Left hindlimb (tissue), 1 donor: Measurements from ENCODE around the gene HDAC3.

Experiments used
- DNase-seq: peaks from one replicate; pipeline ENCODE4 v3.0.0-alpha.2; 2018

HDAC3 gene

DNA sequence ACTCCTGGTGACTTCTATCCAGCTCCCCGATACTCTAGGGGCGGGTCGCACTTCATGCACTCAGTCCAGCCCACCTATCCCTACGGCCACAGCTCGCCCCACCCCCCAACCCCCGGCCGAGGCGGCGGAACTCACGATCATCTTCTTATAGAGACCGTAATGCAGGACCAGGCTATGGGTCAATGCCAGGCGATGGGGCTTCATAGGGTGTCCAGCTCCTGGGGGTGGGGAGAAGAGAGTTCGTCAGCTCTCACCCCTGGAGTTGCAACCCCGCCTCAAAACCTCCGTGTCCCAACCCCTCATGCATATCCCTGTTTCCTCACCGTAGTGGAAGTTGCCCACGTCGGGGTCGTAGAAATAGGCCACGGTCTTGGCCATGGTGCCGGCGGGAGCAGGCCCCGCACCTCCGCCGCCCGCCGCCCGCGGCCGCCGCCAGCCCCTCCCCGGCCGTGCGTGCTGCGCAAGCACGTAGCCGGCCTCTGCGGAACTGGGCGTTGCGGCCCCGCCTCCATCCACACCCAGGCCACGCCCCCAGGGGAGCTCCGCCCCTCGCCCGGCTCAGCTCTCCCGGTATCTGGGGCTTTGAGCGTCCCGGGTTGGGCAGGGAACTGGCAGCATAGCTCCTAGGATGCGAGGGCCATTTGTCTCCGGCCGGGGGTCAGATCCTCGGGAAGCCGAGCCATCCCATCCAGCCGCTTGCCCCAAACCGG is at the start of gene HDAC3, which contains the start of gene RELL2:
HDAC3 (minus strand) TSS at position 437 of the 710 bp plus-strand sequence; CDS start at position 378, 59 bp downstream.
RELL2 (plus strand) TSS at position 585 of the 710 bp plus-strand sequence. CDS start 1,229 bp downstream, outside the sequence.
- DNase-seq, result peak; percentile 93

DNA sequence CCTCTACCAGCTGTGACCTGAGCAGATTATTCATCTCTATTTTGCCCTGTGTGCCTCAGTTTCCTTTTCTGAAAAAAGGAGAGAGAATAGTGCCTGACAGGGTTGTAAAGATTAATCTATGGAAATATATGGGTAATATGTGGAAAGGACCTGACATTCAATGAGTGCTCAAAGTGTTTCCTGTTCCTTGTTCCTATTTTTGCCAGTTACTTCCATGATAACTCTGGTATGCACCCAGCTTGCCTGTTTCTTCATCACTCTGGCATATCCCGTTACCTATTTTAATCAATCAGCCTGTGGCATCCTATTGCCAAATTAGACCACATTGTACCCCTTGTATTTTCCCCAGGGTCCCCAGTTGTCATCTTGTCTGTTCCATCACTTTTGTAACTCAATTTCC is 48.9 kb upstream of the HDAC3 start:
- no peak for DNase-seq

DNA sequence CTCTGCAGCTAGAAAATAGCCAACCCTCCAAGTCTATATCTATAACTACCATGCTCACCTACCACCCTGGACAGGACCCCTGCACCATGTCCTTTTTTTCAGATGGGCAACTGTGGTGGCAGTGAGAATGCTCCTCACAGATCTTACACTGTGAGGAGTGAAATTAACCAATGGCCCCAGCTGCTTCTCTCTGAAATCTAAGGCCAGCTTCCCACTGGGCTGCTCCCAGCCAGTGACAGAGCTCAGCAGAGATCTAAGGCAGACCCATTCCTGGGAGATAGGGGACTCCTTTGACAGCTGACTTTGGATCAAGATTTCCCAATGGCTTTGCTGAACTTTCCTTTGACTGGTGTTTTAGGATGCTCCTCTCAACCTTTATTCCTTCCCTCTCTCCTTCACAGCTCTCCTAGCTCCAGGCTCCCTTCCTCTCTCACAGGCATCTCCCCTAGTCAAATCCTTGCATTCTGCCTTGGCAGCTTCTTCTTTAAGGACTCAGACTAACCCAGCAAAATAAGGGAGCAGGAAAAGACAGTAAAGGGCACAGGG is 47.0 kb upstream of the HDAC3 start:
- DNase-seq, result no peak

DNA sequence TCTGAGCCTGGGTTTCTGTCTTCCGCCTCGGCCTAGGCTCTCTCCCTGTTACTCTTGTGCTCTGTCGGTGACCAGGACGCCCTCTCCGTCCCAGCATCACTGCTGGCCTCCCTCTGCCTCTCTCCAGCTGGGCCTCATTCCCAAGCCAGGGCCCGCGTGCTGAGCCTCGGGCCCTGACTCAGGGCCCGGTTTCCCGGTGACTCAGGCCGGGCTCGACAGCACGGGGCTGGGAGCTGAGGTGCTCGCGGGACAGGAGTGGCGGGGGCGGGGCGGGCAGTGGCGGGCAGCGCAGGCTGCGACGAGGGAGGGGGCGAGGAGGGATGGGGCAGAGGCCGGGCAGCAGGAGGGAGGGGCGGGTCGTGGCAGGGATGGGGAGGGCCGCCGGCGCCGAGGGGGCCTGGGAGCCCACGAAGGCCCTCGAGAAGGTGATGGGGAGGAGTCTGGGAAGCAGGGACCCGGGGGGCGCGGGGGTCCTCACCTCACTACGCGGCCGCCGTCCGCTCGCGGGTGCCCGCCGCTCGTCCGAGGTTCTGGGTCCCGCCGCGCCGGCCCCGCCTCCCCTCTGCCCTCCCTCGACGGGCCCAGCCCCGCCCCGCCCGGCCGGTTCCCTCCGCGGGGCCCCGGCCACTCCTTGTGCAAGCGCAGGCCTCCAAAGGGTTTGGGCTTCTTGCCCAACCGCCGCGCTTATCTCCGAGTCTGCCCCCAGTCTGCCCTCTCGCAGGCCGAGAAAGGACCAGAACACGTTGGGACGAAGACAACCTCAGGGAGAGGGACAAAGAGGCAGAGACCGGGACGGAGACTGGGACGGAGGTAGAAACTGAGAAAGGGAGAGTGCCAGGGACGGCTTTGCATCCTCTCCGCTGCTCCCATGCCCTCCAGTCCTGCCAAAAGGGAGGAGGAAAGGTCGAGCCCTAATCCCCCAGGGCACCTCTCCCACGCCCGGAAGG is 45.3 kb upstream of the HDAC3 start, which contains the start of gene ARAP3:
ARAP3 (minus strand) TSS at position 536 of the 947 bp plus-strand sequence. CDS start 1,744 bp downstream, outside the sequence.
- DNase-seq, result peak; percentile 78

DNA sequence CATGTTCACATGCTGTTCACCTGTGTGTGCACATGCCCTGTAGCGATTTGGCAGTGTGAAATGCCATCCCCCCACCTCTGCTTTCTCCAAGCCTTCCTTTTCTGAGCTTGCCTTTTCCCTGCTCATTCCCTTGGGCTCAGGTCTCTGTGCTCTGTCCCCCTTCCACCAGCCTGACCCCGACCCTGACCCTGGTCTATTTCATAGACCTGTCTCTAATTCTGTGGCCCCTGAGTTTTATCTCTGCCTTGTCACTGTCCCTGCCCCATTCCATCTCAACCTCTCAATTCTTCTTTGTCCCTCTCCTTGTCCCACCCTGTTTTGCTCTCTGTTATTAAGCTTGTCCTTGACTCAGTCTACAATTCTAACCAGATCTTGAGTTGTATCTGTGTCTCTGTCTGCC is 44.6 kb upstream of the HDAC3 start:
- DNase-seq, result no peak

DNA sequence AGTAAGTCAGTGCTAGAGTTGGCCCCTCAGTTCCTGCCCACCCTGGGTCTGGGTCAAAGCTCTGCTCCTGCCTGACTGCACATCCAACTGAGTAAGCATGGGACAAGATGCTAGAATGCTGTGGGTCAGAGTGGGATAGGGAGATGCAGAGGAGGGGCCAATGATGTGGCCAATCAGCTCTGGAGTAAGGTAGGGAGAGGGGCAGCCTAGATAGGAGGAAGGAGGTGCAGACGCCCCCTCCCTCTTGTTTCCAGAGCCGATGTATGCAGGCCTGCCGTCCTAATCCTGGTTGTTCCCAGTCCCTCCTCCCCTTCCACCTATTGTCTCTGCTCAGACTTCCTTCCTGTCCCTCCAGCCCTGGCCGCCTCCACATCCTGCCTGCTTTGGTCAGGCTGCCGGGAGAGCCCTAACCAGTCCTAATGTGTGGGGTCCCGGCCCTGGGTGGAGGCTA is 44.1 kb upstream of the HDAC3 start:
- peak; percentile 75 for DNase-seq

DNA sequence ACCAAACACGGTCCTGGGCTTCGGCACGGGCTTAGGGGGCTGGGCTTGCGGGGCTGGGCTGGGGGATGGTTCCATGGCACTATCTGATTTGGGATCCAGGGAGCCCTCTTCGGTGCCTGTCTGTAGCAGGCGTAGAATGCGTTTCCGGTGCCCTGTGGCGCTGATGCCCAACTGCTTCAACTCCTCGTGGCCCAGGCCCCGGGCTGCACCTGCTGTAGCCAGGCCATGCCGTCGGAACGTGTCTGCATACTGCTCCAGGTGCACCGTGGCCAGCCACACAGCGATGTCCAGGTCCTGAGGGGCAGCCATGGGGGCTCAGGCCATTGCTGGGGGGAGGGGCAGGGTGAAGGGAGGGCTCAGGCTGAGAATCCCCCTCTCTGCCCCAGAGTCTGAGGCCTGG is 43.5 kb upstream of the HDAC3 start:
- DNase-seq, result no peak

DNA sequence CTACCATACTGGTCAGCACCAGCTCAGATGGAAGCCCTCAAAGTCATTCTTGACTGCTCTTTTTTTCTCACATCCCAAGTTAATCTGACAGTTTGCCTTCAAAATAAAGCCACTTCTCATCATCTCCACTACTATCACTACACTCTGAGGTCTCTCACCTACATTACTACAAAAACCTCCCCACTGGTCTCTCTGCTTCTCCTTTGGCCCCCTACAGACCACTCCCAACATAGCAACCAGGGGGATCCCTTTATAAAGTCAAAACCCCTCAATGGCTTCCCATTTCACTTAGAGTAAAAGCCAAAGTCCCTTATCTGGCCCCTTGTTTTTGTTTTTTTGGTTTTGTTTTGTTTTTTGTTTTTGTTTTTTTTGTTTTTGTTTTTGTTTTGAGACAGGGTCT is 40.8 kb upstream of the HDAC3 start:
- no peak for DNase-seq

DNA sequence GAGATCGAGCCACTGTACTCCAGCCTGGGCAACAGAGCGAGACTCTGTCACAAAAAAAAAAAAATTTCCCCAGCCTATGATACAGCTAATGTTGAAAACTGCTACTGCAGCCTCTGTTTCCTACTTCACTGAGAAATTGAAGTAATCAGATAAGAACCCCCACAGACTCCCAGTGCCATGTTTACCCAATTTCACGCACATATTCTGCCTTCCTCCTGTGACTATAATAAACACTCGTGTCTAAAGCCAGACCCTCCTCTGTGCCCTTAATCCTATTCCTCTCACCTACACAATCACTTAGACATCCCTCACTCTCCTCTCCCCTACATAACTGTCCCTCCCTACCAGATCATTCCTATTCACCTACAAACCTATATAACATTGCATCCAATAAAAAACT is 39.0 kb upstream of the HDAC3 start:
- DNase-seq, result no peak

DNA sequence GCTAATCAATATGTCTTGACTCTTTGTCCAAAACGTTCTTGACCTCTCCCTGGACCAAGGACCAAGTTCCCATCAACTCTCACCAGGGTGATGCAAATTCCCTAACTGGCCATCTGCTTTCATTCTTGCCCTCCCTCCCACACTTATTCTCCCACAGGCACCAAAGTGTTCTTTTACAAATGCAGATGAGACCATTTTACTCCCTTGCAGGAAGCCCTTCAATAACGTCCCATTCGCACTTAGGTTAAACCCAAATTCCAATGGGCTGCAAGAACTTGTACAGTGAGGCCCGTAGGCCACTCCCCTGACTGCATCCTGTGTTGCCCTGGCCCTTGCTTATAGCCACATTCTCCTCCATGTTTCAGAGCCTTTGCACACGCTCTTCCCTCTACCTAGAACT is 38.1 kb upstream of the HDAC3 start:
- no peak for DNase-seq

DNA sequence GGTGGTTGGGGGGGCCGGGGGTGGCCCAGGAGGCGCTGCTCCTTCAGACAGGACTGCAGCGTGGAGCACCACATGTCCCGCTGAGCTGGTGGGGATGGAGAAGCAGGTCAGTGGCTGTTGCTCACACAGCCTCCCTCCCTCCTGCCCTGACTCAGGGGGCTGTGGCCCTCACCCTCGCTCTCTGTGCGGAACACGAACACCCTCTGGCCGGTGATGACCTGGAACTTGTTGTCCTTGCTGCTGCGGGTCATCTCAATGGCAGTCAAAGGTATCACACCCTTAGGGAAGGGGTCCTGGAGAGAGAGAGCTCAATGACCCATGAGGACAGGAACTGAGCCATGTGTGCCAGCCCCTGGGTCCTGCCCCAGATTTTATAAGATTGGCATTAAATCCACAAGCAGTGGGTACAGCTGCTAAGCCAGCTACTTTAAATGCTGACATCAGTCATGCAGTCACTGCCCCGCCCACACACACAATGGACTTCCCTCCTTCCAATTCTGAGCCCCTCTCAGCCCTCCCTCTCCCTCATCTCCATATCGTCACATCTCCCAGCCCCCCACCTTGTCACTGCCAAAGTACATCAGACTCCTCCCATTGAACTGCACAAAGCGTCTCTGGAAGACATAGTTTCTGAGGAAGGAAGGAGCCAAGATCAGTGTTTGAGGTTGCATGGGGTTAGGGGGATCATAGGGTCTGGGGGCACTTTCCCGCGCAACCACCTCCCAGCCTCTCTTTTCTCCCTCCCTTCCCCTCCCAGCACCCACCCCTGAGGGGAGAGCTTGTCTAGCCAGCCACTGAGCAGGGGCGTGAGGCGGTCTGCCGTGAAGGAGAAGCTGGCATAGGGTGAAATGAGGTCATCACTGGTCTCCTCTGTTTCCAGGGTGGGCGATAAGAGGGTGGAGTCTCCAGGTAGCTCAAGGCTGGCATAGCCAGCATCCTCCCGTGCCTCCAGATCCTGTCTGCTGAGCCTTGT is 36.5 kb upstream of the HDAC3 start:
- no peak for DNase-seq

DNA sequence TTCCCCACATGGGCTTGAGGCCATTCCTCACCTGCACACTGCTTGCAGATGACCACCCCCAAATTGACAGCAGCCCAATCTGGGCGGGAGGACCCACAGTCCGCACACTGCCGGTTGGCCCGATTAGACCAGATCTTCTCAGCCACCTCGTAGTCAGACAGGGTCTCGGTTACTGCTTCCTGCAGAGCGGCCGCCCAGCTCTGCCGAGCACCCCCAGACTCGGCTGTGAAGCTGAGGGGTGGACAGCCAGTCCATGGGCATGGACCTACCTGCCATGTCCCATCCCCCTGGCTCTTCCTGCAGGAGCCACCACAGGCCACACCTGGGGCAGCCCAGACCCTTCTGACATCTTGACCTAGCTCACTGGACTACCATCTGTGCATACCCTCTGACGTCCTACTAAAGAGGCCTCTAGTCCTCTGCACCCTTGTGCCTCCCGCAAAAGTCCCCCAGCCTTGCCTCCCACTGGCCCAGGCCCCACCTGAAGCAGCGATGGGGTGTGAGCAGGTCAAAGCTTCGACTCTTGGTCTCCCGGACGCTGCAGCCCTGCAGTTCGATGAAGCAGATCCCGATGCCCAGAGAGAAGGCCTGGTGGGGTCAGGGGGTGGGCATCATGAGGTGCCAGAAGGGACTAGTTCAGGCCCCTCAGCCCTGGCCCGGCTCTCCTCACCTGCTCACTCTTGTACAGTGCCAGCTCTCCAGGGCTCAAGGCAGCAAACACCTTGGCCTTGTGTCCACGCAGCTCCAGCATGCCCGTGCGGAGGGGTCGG is 35.6 kb upstream of the HDAC3 start:
- DNase-seq, result no peak

DNA sequence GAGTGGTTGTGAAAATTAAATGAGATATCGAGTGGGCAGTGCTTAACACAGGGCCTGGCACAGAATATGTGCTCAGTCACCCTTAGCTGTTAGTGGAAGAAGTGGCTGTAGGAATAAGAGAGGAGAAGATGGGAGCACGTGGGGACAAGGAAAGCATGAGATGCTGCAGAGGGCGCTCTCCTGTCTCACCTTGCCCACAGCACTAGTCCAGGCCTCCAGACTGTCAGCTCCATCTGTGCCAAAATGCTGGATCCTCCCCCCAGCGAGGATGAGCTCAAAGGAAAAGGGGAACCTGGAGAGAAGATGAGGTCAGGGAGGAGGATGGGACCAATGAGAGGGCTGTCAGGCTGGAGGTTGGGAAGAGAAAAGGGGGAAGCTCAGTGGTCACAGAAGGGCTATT is 32.9 kb upstream of the HDAC3 start:
- no peak for DNase-seq

DNA sequence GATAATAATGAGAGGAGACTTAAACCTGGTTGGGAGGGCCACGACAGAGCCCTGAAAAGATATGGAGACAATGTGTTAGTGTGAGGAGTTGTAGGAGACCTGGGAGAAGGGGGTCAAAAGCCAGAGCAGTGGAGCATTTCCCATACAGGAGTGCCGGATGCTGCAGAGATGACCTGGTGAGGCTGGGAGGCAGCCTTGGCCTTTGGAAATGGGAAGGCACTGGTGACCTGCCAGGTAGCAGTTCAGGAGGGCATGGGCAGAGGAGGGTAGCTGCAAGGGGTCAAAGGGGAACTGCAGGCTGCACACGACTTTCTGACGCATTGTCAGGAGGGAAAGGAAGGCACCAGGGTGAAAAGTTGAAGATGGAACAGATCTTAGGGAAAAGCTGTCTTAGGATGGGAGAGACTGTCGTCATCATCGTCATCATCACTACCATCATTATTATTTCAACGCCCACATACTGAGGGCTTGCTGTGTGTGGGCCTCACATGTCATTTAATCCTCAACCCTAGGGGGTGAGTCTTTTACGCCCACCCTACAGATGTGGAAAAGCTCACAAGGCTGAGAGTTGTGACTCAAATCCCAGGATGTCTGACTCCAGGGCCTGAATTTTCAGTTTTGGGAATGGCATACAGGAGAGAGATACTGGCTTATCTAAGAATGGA is 32.1 kb upstream of the HDAC3 start:
- DNase-seq, result no peak

DNA sequence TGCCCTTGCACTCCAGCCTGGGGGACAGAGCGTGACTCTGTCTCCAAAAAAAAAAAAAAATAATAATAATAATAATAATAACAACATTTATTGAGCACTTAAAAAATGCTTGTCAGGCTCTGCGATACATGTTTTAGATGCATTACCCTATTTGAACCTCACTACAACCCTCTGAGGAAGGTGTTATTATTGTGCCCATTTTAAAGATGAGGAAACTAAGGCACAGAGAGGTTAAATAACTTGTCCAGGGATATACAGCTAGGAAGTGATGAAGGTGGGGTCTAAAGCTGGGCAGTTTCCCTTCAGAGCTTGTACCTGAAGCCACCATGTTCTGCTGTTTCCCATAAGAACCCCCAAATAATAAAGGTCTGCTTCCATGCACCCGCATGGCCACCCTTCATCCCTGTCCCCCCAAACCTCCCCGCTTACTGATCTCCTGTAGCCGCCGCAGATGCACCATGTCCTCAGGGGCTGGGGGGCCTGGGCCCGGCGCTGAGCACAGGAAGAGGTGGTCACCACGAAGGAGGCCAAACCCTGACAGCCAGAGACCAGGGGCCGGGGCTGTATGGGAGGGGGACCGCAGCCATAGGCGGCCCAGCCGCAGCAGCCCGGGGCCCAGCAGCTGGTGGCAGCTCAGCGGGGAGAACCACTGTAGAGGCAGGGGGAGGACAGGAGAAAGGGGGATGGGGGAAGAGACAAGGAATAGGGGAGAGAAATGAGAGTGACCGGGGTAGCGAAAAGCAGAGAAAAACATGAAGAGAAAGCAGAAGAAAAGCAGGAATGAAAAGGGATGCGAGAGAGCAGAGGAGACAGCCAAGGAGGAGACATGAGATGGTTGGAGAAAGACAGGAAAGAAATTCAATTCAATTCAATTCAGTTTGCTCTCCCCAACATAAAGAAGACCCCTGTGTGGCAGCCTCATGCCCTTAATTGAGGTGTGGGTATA is 29.6 kb upstream of the HDAC3 start:
- no peak for DNase-seq

DNA sequence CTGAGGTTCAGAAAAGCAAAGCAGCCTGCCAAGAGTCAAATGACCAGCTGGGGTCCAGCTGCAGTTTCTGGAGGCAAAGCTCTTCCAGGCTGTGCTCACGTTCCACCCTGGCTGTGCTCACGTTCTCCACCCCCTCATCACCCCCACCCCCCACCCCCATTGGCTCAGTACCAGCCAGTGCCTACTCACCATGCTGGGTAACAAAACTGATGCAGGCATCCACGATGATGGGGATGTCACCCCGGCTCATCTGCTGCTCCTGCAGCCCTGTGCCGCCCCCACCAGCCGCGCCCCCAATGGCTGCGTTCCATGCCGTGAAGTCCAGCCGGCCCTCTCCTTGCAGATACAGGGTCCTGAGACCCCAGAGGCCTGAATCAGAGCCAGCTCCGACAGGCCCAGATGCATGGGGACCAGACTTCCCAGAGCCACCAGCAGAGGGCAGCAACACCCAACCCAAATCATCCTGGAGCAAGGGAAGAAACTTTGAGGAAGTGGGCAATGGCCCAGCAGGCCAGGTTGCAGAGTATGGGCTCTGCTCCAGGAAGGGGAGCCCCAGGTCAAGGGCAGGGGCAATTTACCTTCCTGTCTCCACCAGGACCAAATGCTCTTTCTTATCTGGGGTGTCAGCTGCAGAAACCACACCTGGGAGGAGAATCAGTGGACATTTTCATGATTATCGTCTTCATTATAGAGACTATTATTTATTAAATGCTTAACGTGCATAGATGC is 28.2 kb upstream of the HDAC3 start:
- peak; percentile 75 for DNase-seq

DNA sequence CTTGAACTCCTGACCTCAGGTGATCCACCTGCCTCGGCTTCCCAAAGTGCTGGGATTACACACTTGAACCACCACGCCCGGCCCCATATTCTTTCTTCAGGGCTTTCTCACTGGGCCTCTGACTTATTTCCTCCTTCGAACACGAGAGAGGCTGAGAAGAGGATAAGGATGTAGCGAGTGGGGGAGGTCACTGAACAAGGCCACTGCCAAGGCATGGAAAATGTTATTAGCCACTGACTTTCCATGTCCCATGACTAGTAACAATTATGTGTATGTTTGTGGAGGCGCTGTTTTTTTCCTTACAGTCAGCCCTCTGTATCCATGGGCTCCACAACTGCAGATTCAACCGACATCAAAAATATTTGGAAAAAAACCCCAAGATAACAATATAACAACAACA is 26.9 kb upstream of the HDAC3 start:
- no peak for DNase-seq

DNA sequence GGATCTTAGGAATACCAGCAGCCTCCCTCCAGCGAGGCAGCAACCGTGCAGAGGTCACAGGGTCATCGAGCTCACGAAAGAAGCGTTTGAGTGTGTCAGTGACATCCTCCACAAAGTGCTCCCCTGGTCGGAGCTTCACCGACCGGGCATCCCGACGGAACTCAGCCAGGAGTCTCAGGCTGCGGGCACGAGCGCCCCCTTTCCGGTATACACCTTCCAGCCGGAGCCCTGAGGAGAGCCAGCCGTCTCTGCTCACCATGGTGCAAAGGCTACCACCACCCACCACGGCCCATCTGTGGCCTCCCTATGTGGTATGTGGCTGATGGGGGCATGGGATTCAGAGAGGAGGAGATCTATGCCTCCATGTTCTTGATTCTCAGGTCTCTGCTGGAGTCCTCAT is 25.4 kb upstream of the HDAC3 start:
- DNase-seq, result no peak
